GM20000 (cell line): ENCODE data around the gene GPR141.

ENCODE experiments used
- DNase-seq: peaks from one replicate; pipeline ENCODE4 v3.0.0; 2012; ENCODE audit warnings: low spot score
- TF ChIP-seq, protein P1 (sequence below): IDR thresholded peaks from 2 replicates; pipeline ENCODE4 v1.5.1; 2012; ENCODE audit warnings: mild to moderate bottlenecking, control low read depth; ENCODE audit errors: extremely low read depth, missing control alignments

GPR141 gene

DNA sequence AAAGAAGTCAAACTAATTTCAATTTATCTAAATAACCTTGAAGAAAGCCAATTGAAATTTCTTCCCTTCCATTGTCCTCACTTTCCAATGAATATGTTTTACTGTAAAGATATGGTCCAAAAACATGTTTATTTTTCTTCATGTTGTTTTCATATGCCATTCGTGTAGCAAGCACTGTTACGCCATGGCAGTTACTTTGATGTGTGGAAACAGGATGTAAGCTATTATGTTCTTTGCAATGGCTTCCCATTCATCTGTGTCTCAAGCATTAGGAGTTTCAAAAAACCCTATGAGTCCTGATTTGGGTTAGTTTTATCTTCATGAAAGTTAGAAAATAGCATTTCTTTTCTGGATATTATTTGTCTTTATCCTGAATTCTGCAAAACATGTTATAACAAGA lies 31.0 kb downstream of the GPR141 start:
- no peak for DNase-seq
- TF ChIP-seq, protein P1, sequence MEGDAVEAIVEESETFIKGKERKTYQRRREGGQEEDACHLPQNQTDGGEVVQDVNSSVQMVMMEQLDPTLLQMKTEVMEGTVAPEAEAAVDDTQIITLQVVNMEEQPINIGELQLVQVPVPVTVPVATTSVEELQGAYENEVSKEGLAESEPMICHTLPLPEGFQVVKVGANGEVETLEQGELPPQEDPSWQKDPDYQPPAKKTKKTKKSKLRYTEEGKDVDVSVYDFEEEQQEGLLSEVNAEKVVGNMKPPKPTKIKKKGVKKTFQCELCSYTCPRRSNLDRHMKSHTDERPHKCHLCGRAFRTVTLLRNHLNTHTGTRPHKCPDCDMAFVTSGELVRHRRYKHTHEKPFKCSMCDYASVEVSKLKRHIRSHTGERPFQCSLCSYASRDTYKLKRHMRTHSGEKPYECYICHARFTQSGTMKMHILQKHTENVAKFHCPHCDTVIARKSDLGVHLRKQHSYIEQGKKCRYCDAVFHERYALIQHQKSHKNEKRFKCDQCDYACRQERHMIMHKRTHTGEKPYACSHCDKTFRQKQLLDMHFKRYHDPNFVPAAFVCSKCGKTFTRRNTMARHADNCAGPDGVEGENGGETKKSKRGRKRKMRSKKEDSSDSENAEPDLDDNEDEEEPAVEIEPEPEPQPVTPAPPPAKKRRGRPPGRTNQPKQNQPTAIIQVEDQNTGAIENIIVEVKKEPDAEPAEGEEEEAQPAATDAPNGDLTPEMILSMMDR: no peak

DNA sequence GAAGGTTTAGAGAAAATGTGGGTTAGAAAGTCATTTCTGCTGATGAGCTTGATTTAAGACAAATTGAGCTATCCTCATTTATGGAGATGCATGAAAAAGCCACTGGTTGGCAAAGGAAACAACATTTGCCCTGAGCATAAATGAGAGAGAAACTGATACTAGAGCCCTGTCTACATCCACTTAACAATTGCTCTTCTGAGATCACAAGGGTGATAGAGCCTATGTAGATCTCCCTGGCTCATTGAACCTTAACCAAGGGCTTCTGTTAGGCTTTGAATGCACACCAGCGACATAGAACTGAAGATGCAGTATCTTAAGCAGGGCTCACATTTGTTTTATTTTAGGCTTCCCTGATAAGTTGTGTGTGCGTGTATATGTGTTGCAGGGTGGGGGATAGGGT lies 35.0 kb downstream of the GPR141 start:
- DNase-seq: no peak
- TF ChIP-seq, protein P1: no peak

DNA sequence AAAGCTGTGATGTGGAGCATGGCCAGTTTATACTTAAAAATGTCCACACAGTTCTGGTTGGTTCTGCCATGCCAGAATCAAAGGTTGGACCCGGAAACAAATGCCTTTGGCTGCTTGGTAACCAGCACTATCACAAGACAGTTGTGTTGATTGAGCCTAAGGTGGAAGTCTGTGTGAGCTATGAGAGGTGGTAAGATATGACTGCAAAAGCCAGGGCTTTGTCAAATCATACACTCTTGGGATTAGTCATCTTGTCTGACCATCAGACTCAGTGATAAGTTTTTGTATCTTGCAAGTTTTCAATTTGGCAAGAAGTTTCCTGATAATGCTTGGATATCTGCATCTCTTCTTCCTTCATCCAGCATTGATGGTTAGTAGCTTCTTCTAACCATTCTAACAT lies 35.5 kb downstream of the GPR141 start:
- TF ChIP-seq, protein P1: no peak

DNA sequence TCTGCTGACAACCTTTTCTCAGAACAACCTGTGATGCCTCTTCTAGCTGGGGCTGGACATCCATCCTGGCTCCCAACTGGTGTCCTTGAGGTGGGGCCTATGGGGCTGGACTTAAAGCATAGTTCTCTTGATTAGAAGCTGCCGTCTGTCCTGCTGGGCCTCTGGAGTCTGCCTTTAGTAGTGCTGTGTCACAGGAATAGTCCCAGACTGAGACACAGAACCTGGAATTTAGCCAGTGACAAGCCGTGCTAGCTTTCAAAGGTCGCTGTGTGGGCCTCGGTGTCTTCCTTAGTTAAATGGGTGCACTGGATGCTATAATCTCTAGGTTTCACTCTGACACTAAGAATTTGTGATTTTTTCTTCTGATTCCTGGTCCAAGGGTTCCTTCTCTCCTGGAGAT lies 41.2 kb downstream of the GPR141 start:
- TF ChIP-seq, protein P1: no peak
- no peak for DNase-seq

More for the DNA sequence above, 35.5 kb downstream of the GPR141 start:
- peak; percentile 36 for DNase-seq

DNA sequence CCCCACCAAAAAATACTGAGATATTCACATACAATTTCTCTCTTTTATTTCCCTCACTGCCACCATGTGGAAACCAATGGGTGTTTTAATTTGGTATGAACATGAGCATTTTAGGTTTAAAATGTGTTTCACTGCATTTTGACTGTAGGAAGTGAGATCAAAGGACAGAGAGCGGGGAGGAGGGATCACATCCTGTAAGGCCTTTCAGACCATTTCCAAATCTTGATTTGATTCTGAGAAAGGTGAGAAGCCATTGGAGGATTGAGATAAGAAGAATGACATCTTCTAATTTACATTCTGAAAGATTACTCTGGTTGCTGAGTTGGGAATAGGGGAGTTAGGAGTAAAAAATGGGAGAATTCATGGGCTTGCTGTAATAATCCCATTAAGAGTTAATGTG lies 42.5 kb downstream of the GPR141 start:
- TF ChIP-seq, protein P1: no peak
- DNase-seq: no peak

DNA sequence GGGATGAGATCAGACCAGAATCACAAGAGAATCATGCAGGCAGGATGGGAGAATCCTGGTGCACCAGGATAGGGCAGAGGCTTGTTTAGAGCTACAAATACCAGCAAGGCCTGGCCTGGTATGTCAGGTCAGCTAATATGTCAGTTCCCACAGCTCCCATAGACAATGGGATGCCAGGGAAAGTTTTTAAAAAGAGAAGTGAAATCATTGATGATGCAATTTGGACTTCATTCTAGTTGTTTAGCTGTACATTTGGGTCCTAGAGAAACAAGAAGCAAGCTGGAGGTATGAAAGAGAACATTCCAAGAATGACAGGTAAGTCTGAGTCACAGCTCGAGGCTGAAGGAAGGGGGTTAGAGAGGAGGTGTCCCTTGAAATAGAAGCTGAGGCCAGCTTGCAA lies 45.2 kb downstream of the GPR141 start:
- TF ChIP-seq, protein P1: no peak
- DNase-seq: no peak

DNA sequence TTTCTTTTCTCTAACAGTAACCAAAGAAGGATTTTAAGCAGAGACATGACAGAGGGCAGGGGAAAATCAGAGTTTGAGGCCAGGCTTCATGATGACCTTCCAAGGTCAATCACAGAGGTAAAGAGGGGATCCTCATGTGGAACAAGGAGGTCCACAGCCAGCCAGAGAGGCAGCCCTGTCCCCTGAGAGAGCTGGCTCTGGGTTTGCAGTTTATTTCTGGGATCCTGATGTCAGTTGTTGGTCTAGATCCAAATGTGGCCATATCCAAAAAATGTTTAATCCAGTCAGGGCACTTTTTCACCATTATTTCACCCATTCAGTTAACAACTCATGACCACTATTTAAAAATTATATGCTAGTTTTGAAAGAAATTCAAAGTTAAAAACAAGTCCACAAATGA lies 45.6 kb downstream of the GPR141 start:
- TF ChIP-seq, protein P1: no peak
- no peak for DNase-seq
